GM12872 (cell line): ENCODE results near the gene KIF1C.
A peak's percentile ranks its signal among the peaks of the same experiment; 100 is the strongest.

ENCODE experiments used
- CTCF ChIP-seq: IDR thresholded peaks from 3 replicates; pipeline ENCODE4 v1.5.1; 2011; ENCODE audit warnings: low read depth, mild to moderate bottlenecking, low read length, moderate library complexity; ENCODE audit not compliant: insufficient read depth

KIF1C gene

GRCh38 chr17:4951486-4951885 is 46.3 kb upstream of the KIF1C start:
- TF ChIP-seq CTCF = no peak

- no peak for TF ChIP-seq CTCF
Measured at GRCh38 chr17:4953451-4953961, 44.2 kb upstream of the KIF1C start.

- no peak for TF ChIP-seq CTCF
Measured at GRCh38 chr17:4955091-4955490, 42.7 kb upstream of the KIF1C start.

- TF ChIP-seq CTCF = peak; percentile 37; the same call in 2 of the 3 replicates
Measured at GRCh38 chr17:4956493-4957061, 41.2 kb upstream of the KIF1C start.

GRCh38 chr17:4958102-4958501 is 39.6 kb upstream of the KIF1C start:
- no peak for TF ChIP-seq CTCF

GRCh38 chr17:4959261-4959965 is 38.3 kb upstream of the KIF1C start:
- TF ChIP-seq CTCF = no peak

- TF ChIP-seq CTCF = no peak
Measured at GRCh38 chr17:4960279-4960922, 37.3 kb upstream of the KIF1C start.
